ENCODE measurements around the gene ZNF462. TPM values are rescaled to one million over a fixed set of nuclear protein-coding genes. Genes with fewer than 3 reads are reported as not detected.

The ZNF462 gene
- 10 to 100 TPM; 24.5 to 38.6 (median 34.6) TPM for total RNA-seq

GRCh38 chr9:106862821-106863720 is at the start of gene ZNF462:
ZNF462 (plus strand) TSS chr9:106863166; CDS start chr9:106923384, 60,218 bp downstream.
- intact Hi-C loops (cut with DNase I) = loop anchor here (10.0 kb wide), 3 partner anchors 92 to 282 kb away; no protein-coding TSS in a partner anchor
- H3K4me1 ChIP-seq = peaks cover 20 to 47% (median 39%) of the 10 kb centered on the region in 4 donors
- H3K36me3 ChIP-seq = no peaks in the 10 kb centered on the region
- no peak for DNase-seq (ENCODE audit: extremely low spot score)
- H3K27me3 ChIP-seq = no peaks in the 10 kb centered on the region
- H3K9me3 ChIP-seq = no peaks in the 10 kb centered on the region
- WGBS = 2% methylated on average over 32 of the region's 33 CpGs
- TF ChIP-seq POLR2AphosphoS5 (IDR thresholded peaks at IDR 0.05) = no peak
- TF ChIP-seq EP300 (IDR thresholded peaks at IDR 0.05) = no peak
- TF ChIP-seq CTCF (IDR thresholded peaks at IDR 0.05) = peak; percentile 46 to 91 (median 74)
- no peak for TF ChIP-seq POLR2A (IDR thresholded peaks at IDR 0.05; ENCODE audit: low read depth)
- H3K4me3 ChIP-seq = peak within 1 kb of the TSS; percentile 78 to 83 (median 80)
- H3K27ac ChIP-seq (replicated peaks in 1 of 4) = peak within 1 kb of the TSS; percentile 85 to 89 (median 88)

GRCh38 chr9:106816524-106816923 is 46.4 kb upstream of the ZNF462 start:
- H3K36me3 ChIP-seq = no peaks in the 10 kb centered on the region
- no peak for TF ChIP-seq EP300 (IDR thresholded peaks at IDR 0.05)
- no peak for TF ChIP-seq POLR2A (IDR thresholded peaks at IDR 0.05; ENCODE audit: low read depth)
- no peak for TF ChIP-seq POLR2AphosphoS5 (IDR thresholded peaks at IDR 0.05)
- no peak for TF ChIP-seq CTCF (IDR thresholded peaks at IDR 0.05)
- H3K27ac ChIP-seq (replicated peaks in 1 of 4) = no peak overlapping the region
- no peak overlapping the region for H3K4me3 ChIP-seq
- no peaks in the 10 kb centered on the region for H3K9me3 ChIP-seq
- no peaks in the 10 kb centered on the region for H3K27me3 ChIP-seq
- H3K4me1 ChIP-seq = no peaks in the 10 kb centered on the region
- intact Hi-C loops (cut with DNase I) = no loop called here
- 81% methylated on average over 2 of the region's 2 CpGs for WGBS
- DNase-seq (ENCODE audit: extremely low spot score) = no peak

GRCh38 chr9:106818034-106818433 is 44.9 kb upstream of the ZNF462 start:
- no peak for DNase-seq (ENCODE audit: extremely low spot score)
- Histone ChIP-seq H3K27ac (replicated peaks in 1 of 4) (no peak overlapping the region), H3K36me3 (no peaks in the 10 kb centered on the region), H3K4me1 (no peaks in the 10 kb centered on the region), H3K27me3 (no peaks in the 10 kb centered on the region), H3K9me3 (no peaks in the 10 kb centered on the region), H3K4me3 (no peak overlapping the region)
- 93% methylated on average over 5 of the region's 5 CpGs for whole genome bisulfite sequencing
- TF ChIP-seq EP300 (IDR thresholded peaks at IDR 0.05) = no peak
- TF ChIP-seq CTCF (IDR thresholded peaks at IDR 0.05) = no peak
- TF ChIP-seq POLR2A (IDR thresholded peaks at IDR 0.05; ENCODE audit: low read depth) = no peak
- TF ChIP-seq POLR2AphosphoS5 (IDR thresholded peaks at IDR 0.05) = no peak
- intact Hi-C loops (cut with DNase I) = no loop called here

- WGBS = 24% methylated on average over 1 of the region's 1 CpG
- H3K4me3 ChIP-seq = no peak overlapping the region
- no peak overlapping the region for H3K27ac ChIP-seq (replicated peaks in 1 of 4)
- H3K36me3 ChIP-seq = no peaks in the 10 kb centered on the region
- no peaks in the 10 kb centered on the region for H3K9me3 ChIP-seq
- no peak for DNase-seq (ENCODE audit: extremely low spot score)
- no peaks in the 10 kb centered on the region for H3K27me3 ChIP-seq
- TF ChIP-seq EP300 (IDR thresholded peaks at IDR 0.05) (no peak), CTCF (IDR thresholded peaks at IDR 0.05) (no peak), POLR2AphosphoS5 (IDR thresholded peaks at IDR 0.05) (no peak), POLR2A (IDR thresholded peaks at IDR 0.05; ENCODE audit: low read depth) (no peak)
- H3K4me1 ChIP-seq = no peaks in the 10 kb centered on the region
- intact Hi-C loops (cut with DNase I) = no loop called here
These were observed 42.1 kb upstream of the ZNF462 start for GRCh38 chr9:106820866-106821265.

Measured in esophagus muscularis mucosa (tissue), 4 donors.